Coronary artery (tissue), 2 donors: Measurements from ENCODE around the gene MYO7B.

Experiments
- DNase-seq: peaks from one replicate; pipeline ENCODE4 v3.0.0-alpha.2; 2017; ENCODE audit warnings: low spot score
- H3K27ac ChIP-seq, 2 donors: fragments of 200-600 bp; sonication (generic); one replicate each; pipeline ENCODE4 v1.5.1; 2016 to 2019
- H3K4me3 ChIP-seq: fragments of 200-600 bp; sonication (generic); 2 replicates; pipeline ENCODE4 v1.5.1; 2016; ENCODE audit warnings: mild to moderate bottlenecking, moderate library complexity
- TF ChIP-seq, protein P1 (sequence below): fragments of 200-600 bp; sonication (generic); IDR thresholded peaks from one replicate; pipeline ENCODE4 v1.5.1; 2019; ENCODE audit warnings: antibody characterized with exemption

The MYO7B gene

GRCh38 chr2:127598711-127599110, 63.2 kb downstream of the MYO7B start:
- no peak overlapping the region for H3K27ac ChIP-seq
- TF ChIP-seq, protein P1, sequence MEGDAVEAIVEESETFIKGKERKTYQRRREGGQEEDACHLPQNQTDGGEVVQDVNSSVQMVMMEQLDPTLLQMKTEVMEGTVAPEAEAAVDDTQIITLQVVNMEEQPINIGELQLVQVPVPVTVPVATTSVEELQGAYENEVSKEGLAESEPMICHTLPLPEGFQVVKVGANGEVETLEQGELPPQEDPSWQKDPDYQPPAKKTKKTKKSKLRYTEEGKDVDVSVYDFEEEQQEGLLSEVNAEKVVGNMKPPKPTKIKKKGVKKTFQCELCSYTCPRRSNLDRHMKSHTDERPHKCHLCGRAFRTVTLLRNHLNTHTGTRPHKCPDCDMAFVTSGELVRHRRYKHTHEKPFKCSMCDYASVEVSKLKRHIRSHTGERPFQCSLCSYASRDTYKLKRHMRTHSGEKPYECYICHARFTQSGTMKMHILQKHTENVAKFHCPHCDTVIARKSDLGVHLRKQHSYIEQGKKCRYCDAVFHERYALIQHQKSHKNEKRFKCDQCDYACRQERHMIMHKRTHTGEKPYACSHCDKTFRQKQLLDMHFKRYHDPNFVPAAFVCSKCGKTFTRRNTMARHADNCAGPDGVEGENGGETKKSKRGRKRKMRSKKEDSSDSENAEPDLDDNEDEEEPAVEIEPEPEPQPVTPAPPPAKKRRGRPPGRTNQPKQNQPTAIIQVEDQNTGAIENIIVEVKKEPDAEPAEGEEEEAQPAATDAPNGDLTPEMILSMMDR = no peak

GRCh38 chr2:127599211-127599610, 63.7 kb downstream of the MYO7B start:
- DNase-seq = no peak
- H3K4me3 ChIP-seq = no peak overlapping the region

More at GRCh38 chr2:127598711-127599110, 63.2 kb downstream of the MYO7B start:
- DNase-seq = no peak
- H3K4me3 ChIP-seq = no peak overlapping the region

GRCh38 chr2:127604986-127605385, 69.5 kb downstream of the MYO7B start:
- peak; percentile 55 for DNase-seq
- TF ChIP-seq, protein P1 = no peak
- Histone ChIP-seq H3K4me3 (no peak overlapping the region), H3K27ac (no peak overlapping the region)

More at GRCh38 chr2:127599211-127599610, 63.7 kb downstream of the MYO7B start:
- TF ChIP-seq, protein P1 = no peak
- H3K27ac ChIP-seq = no peak overlapping the region

GRCh38 chr2:127605691-127606263, 70.3 kb downstream of the MYO7B start:
- H3K27ac ChIP-seq = no peak overlapping the region
- H3K4me3 ChIP-seq = no peak overlapping the region
- TF ChIP-seq, protein P1 = no peak
- DNase-seq = peak; percentile 46

- TF ChIP-seq, protein P1 = no peak
- Histone ChIP-seq H3K27ac (no peak overlapping the region), H3K4me3 (no peak overlapping the region)
- DNase-seq = peak; percentile 47
Observed at GRCh38 chr2:127606625-127607398, 71.3 kb downstream of the MYO7B start.

- DNase-seq = peak; percentile 41
- Histone ChIP-seq H3K4me3 (no peak overlapping the region), H3K27ac (no peak overlapping the region)
- TF ChIP-seq, protein P1 = no peak
Observed at GRCh38 chr2:127607399-127607908, 72.0 kb downstream of the MYO7B start.
